Trophoblast cell (in vitro differentiated cells and primary cell): ENCODE results near the gene APOE.
"Not testable (repeated sequence)": the region's sequence is repeated elsewhere in the genome, so short reads cannot be mapped to it uniquely, and the experiment has no call there.

Experiments
- DNase-seq, 2 donors: peaks; one replicate each; pipeline ENCODE4 v3.0.0-alpha.2; 2016
- H2AFZ ChIP-seq: 2 replicates; pipeline ENCODE4 v1.6.1; 2013; ENCODE audit warnings: low read length, moderate library complexity, mild to moderate bottlenecking; ENCODE audit not compliant: insufficient read depth, poor library complexity
- H2AK5ac ChIP-seq: 2 replicates; pipeline ENCODE4 v1.6.1; 2013; ENCODE audit warnings: mild to moderate bottlenecking, low read length
- H2BK120ac ChIP-seq: 2 replicates; pipeline ENCODE4 v1.6.1; 2013; ENCODE audit warnings: low read length, mild to moderate bottlenecking, moderate library complexity; ENCODE audit not compliant: insufficient read depth, poor library complexity
- H2BK12ac ChIP-seq: 2 replicates; pipeline ENCODE4 v1.6.1; 2013; ENCODE audit warnings: mild to moderate bottlenecking, low read length, moderate library complexity
- H2BK5ac ChIP-seq: 2 replicates; pipeline ENCODE4 v1.6.1; 2013; ENCODE audit warnings: low read length, low read depth, moderate library complexity, mild to moderate bottlenecking; ENCODE audit not compliant: poor library complexity
- H3K14ac ChIP-seq: 2 replicates; pipeline ENCODE4 v1.6.1; 2013; ENCODE audit warnings: mild to moderate bottlenecking, low read length
- H3K18ac ChIP-seq: 2 replicates; pipeline ENCODE4 v1.6.1; 2013; ENCODE audit warnings: mild to moderate bottlenecking, low read length
- H3K23ac ChIP-seq: 2 replicates; pipeline ENCODE4 v1.6.1; 2013; ENCODE audit warnings: low read length
- H3K27ac ChIP-seq: 2 replicates; pipeline ENCODE4 v1.5.1; 2013; ENCODE audit warnings: low read depth, mild to moderate bottlenecking, inconsistent platforms, low read length, moderate library complexity
- H3K27me3 ChIP-seq: 2 replicates; pipeline ENCODE4 v1.6.1; 2013; ENCODE audit warnings: inconsistent platforms, mild to moderate bottlenecking, low read length, moderate library complexity; ENCODE audit not compliant: insufficient read depth
- H3K36me3 ChIP-seq, 2 experiments: 1 replicate in 1 of 2; 2 replicates in 1 of 2; pipeline ENCODE4 v1.6.1; 2013; ENCODE audit warnings: low read length in 2 of 2, mild to moderate bottlenecking in 2 of 2, moderate library complexity in 1 of 2; ENCODE audit not compliant: insufficient read depth in 2 of 2, control insufficient read depth in 1 of 2
- H3K4ac ChIP-seq: 2 replicates; pipeline ENCODE4 v1.6.1; 2013; ENCODE audit warnings: low read depth, mild to moderate bottlenecking, low read length, moderate library complexity
- H3K4me1 ChIP-seq, 2 experiments: 1 replicate in 1 of 2; 2 replicates in 1 of 2; pipeline ENCODE4 v1.6.1; 2013; ENCODE audit warnings: low read length in 2 of 2, mild to moderate bottlenecking in 2 of 2, moderate library complexity in 1 of 2; ENCODE audit not compliant: insufficient read depth in 2 of 2, control insufficient read depth in 1 of 2
- H3K4me2 ChIP-seq: 2 replicates; pipeline ENCODE4 v1.6.1; 2013; ENCODE audit warnings: inconsistent platforms, mild to moderate bottlenecking, low read length, moderate library complexity
- H3K4me3 ChIP-seq: 2 replicates; pipeline ENCODE4 v1.5.1; 2013; ENCODE audit warnings: mild to moderate bottlenecking, low read depth, low read length, inconsistent platforms
- H3K79me1 ChIP-seq: one replicate; pipeline ENCODE4 v1.6.1; 2013; ENCODE audit warnings: low read length
- H3K79me2 ChIP-seq: 2 replicates; pipeline ENCODE4 v1.6.1; 2013; ENCODE audit warnings: low read length, mild to moderate bottlenecking; ENCODE audit not compliant: control insufficient read depth, insufficient read depth, poor library complexity
- H3K9ac ChIP-seq: 2 replicates; pipeline ENCODE4 v1.6.1; 2013; ENCODE audit warnings: mild to moderate bottlenecking, low read length
- H3K9me3 ChIP-seq: 2 replicates; pipeline ENCODE4 v1.6.1; 2013; ENCODE audit warnings: low read depth, mild to moderate bottlenecking, control low read depth, inconsistent platforms, low read length; ENCODE audit not compliant: insufficient read depth
- H4K12ac ChIP-seq: 2 replicates; pipeline ENCODE4 v1.6.1; 2013; ENCODE audit warnings: low read depth, mild to moderate bottlenecking, low read length, moderate library complexity
- H4K8ac ChIP-seq: 2 replicates; pipeline ENCODE4 v1.6.1; 2013; ENCODE audit warnings: low read depth, mild to moderate bottlenecking, low read length, moderate library complexity
- H4K91ac ChIP-seq: one replicate; pipeline ENCODE4 v1.6.1; 2013; ENCODE audit warnings: low read depth, mild to moderate bottlenecking, low read length, moderate library complexity
- WGBS: extraction: QIAGEN DNeasy Blood & Tissue Kit; methylation state at CpG from one replicate; pipeline ENCODE4 v1.1.7; 2013; ENCODE audit warnings: missing lambda C conversion rate; ENCODE audit not compliant: insufficient read length, insufficient coverage; ENCODE audit errors: extremely low coverage; 5-methylcytosine and 5-hydroxymethylcytosine counted together

APOE gene

DNA sequence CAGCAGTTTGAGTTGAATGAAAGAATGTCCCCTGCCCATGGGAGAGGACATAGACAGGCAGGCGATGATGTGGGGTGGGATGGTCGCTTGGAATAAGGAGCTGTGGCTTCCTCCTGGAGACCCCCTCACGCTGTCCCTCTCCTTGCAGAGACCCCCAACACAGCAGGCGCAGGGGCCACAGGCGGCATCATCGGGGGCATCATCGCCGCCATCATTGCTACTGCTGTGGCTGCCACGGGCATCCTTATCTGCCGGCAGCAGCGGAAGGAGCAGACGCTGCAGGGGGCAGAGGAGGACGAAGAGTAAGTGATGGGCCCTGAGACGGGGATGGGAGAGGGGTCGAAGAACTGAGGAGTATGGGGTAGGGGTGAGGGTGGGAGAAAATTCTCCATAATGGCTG lies 23.5 kb upstream of the APOE start:
- H2AK5ac ChIP-seq, result peak overlapping the region; percentile 39
- peak overlapping the region; percentile 28 for H2BK5ac ChIP-seq
- H3K4me3 ChIP-seq, result no peak overlapping the region
- no peak overlapping the region for H2BK120ac ChIP-seq
- H3K18ac ChIP-seq, result peak overlapping the region; percentile 14
- H4K91ac ChIP-seq, result no peak overlapping the region
- no peak for DNase-seq
- H3K79me1 ChIP-seq, result peaks cover 25% of the 10 kb centered on the region
- H2BK12ac ChIP-seq, result peak overlapping the region; percentile 75
- H3K14ac ChIP-seq, result no peak overlapping the region
- peaks cover 57 to 63% of the 10 kb centered on the region in 2 experiments for H3K36me3 ChIP-seq
- no peak overlapping the region for H3K27ac ChIP-seq
- no peaks in the 10 kb centered on the region for H3K27me3 ChIP-seq
- H4K8ac ChIP-seq, result no peak overlapping the region
- H3K79me2 ChIP-seq, result peaks cover 8% of the 10 kb centered on the region
- no peak overlapping the region for H3K4ac ChIP-seq
- no peak overlapping the region for H4K12ac ChIP-seq
- H3K4me1 ChIP-seq, result peaks cover 57 to 63% of the 10 kb centered on the region in 2 experiments
- WGBS, result no CpG with 5 or more reads among the region's 15 CpGs
- H3K4me2 ChIP-seq, result no peak overlapping the region
- no peak overlapping the region for H2AFZ ChIP-seq
- H3K9ac ChIP-seq, result no peak overlapping the region
- no peaks in the 10 kb centered on the region for H3K9me3 ChIP-seq
- no peak overlapping the region for H3K23ac ChIP-seq

DNA sequence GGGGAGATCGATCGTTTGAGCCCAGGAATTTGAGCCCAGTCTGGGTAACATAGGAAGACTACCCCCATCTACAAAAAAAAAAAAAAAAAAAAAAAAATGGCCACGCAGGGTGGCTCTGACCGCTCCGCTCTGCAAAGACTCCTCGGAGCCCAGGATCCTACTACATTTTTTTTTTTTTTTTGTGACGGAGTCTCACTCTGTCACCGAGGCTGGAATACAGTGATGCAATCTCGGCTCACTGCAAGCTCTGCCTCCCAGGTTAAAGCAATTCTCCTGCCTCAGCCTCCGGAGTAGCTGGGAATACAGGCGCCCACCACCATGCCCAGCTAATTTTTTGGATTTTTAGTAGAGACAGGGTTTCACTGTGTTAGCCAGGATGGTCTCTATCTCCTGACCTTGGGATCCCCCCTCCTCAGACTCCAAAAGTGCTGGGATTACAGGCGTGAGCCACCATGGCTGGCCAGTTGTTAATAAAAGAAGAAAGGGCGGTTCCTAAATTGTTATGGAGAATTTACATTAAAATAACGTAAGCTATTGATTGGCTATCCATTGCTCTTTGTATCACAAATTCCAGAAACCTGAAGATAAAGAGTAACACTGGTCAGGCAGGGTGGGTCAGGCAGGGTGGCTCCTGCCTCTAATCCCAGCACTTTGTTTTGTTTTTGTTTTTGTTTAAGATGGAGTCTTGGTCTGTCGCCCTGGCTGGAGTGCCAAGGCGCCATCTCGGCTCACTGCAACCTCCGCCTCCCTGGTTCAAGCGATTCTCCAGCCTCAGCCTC lies 22.8 kb upstream of the APOE start:
- H4K12ac ChIP-seq, H2AFZ ChIP-seq, H3K9ac ChIP-seq, H2BK12ac ChIP-seq, H3K27me3 ChIP-seq, H2AK5ac ChIP-seq, H3K4me3 ChIP-seq, H3K9me3 ChIP-seq, H3K18ac ChIP-seq, H3K4ac ChIP-seq, H3K14ac ChIP-seq, H3K79me2 ChIP-seq, H3K4me2 ChIP-seq, H2BK5ac ChIP-seq, H3K23ac ChIP-seq, H4K8ac ChIP-seq, H4K91ac ChIP-seq, H2BK120ac ChIP-seq: not testable (repeated sequence)
- Histone ChIP-seq H3K79me1 (peaks cover 25% of the 10 kb centered on the region), H3K36me3 (peaks cover 55 to 61% of the 10 kb centered on the region in 2 experiments), H3K4me1 (peaks cover 49 to 56% of the 10 kb centered on the region in 2 experiments), H3K27ac (peak overlapping the region; percentile 20)
- WGBS, result no CpG with 5 or more reads among the region's 19 CpGs
- peak; percentile 24 to 67 for DNase-seq

DNA sequence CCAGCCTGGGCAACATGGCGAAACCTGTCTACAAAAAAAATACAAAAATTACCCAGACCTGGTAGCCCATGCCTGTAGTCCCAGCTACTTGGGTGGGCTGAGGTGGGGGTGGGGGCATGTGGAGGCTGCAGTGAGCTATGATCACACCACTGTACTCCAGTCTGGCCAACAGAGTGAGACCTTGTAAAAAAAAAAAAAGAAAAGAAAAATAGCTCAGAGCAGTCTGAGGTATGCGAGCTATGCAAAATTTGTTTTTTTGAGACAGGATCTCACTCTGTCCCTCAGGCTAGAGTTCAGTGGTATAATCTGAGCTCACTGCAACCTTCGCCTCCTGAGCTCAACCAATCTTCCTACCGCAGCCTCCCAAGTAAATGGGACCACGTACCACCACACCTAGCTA lies 21.7 kb upstream of the APOE start:
- WGBS, result no CpG with 5 or more reads among the region's 5 CpGs
- no peak overlapping the region for H3K4me3 ChIP-seq
- peaks cover 38 to 45% of the 10 kb centered on the region in 2 experiments for H3K4me1 ChIP-seq
- no peak overlapping the region for H3K9ac ChIP-seq
- H2BK120ac ChIP-seq, result no peak overlapping the region
- H4K8ac ChIP-seq, result no peak overlapping the region
- no peak overlapping the region for H3K18ac ChIP-seq
- peaks cover 3% of the 10 kb centered on the region for H3K79me2 ChIP-seq
- no peaks in the 10 kb centered on the region for H3K27me3 ChIP-seq
- H3K4me2 ChIP-seq, result no peak overlapping the region
- no peaks in the 10 kb centered on the region for H3K9me3 ChIP-seq
- no peak overlapping the region for H2AK5ac ChIP-seq
- H3K14ac ChIP-seq, result no peak overlapping the region
- H3K27ac ChIP-seq, result peak overlapping the region; percentile 22
- no peak overlapping the region for H4K12ac ChIP-seq
- no peak overlapping the region for H3K4ac ChIP-seq
- no peak overlapping the region for H3K23ac ChIP-seq
- peak overlapping the region; percentile 68 for H4K91ac ChIP-seq
- peaks cover 16% of the 10 kb centered on the region for H3K79me1 ChIP-seq
- H2BK12ac ChIP-seq, result no peak overlapping the region
- H3K36me3 ChIP-seq, result peaks cover 59 to 60% of the 10 kb centered on the region in 2 experiments
- no peak overlapping the region for H2BK5ac ChIP-seq
- H2AFZ ChIP-seq, result no peak overlapping the region
- DNase-seq, result peak; percentile 46 to 84

DNA sequence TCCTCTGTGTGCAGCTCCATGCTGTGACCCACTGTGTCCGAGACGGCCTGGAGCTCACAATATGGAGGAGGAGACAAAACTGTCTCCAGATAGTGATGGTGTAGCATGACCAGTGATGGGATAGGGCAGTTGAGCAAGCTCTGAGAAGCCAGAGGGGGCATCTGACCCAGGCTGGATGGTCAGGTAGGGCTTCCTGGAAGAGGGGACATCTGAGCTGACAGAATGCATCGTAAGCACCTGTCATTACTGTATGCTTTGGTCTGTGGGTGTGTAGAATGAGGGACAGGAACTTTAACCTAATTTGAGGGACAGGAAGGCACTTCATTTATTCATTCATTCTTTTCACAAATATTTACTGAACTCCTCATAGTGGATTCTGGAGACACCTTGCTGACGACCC lies 21.0 kb upstream of the APOE start:
- Histone ChIP-seq H2BK12ac (no peak overlapping the region), H3K4me1 (peaks cover 32 to 39% of the 10 kb centered on the region in 2 experiments), H3K9ac (no peak overlapping the region)

More for the DNA sequence above, 21.0 kb upstream of the APOE start:
- no peak overlapping the region for H4K12ac ChIP-seq
- no peak overlapping the region for H4K8ac ChIP-seq
- no peak overlapping the region for H4K91ac ChIP-seq
- WGBS, result no CpG with 5 or more reads among the region's 4 CpGs
- no peak overlapping the region for H3K4me2 ChIP-seq
- no peak overlapping the region for H3K14ac ChIP-seq
- H3K79me1 ChIP-seq, result peaks cover 11% of the 10 kb centered on the region
- H2AK5ac ChIP-seq, result no peak overlapping the region
- no peak overlapping the region for H2BK5ac ChIP-seq
- no peaks in the 10 kb centered on the region for H3K27me3 ChIP-seq
- H3K36me3 ChIP-seq, result peaks cover 53 to 54% of the 10 kb centered on the region in 2 experiments
- no peaks in the 10 kb centered on the region for H3K9me3 ChIP-seq
- peak overlapping the region; percentile 22 for H3K27ac ChIP-seq
- peak overlapping the region; percentile 81 for H3K4ac ChIP-seq
- no peak overlapping the region for H2AFZ ChIP-seq
- no peak overlapping the region for H2BK120ac ChIP-seq
- peak overlapping the region; percentile 10 for H3K18ac ChIP-seq
- no peak overlapping the region for H3K4me3 ChIP-seq
- DNase-seq, result peak; percentile 64 to 67
- no peaks in the 10 kb centered on the region for H3K79me2 ChIP-seq
- no peak overlapping the region for H3K23ac ChIP-seq
